Body of pancreas (tissue), 4 donors: Measurements from ENCODE around the gene NTF3.

Source experiments
- POLR2A ChIP-seq, 3 donors: fragments of 450-650 bp; IDR thresholded peaks; one replicate each; pipeline ENCODE4 v1.6.1; 2016; ENCODE audit warnings: antibody characterized with exemption in 3 of 3, mild to moderate bottlenecking in 2 of 3
- TF ChIP-seq, protein P1 (sequence below), 7 experiments: fragments of 450-650 bp in 4 of 7; fragments of 200-600 bp in 3 of 7; sonication (generic) in 3 of 7; IDR thresholded peaks; one replicate each; pipeline ENCODE4 v1.5.1; 2016 to 2019; ENCODE audit warnings: antibody characterized with exemption in 7 of 7

DNA sequence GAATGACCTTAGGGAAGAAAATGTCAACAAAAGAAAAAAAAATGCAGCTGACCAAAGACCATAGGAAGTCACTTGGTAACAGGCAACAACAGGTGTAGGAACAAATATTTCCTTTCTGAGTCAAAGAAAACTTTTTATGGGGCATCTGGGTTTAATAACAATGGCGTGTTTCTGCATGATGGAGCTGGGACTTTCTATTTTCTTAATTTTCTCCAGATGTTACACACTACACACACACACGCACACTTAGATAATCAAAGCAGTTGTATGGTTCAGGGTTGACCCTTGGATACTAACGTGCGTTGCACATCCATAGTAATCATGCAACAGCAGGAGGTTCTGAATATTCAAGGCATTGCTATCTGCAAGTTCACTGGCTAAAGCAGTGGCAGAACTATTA is 47.9 kb upstream of the NTF3 start:
- TF ChIP-seq, protein P1, sequence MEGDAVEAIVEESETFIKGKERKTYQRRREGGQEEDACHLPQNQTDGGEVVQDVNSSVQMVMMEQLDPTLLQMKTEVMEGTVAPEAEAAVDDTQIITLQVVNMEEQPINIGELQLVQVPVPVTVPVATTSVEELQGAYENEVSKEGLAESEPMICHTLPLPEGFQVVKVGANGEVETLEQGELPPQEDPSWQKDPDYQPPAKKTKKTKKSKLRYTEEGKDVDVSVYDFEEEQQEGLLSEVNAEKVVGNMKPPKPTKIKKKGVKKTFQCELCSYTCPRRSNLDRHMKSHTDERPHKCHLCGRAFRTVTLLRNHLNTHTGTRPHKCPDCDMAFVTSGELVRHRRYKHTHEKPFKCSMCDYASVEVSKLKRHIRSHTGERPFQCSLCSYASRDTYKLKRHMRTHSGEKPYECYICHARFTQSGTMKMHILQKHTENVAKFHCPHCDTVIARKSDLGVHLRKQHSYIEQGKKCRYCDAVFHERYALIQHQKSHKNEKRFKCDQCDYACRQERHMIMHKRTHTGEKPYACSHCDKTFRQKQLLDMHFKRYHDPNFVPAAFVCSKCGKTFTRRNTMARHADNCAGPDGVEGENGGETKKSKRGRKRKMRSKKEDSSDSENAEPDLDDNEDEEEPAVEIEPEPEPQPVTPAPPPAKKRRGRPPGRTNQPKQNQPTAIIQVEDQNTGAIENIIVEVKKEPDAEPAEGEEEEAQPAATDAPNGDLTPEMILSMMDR (IDR thresholded peaks at IDR 0.05) = no peak
- no peak for TF ChIP-seq POLR2A (IDR thresholded peaks at IDR 0.05)
